Measurements from ENCODE around the gene TTBK2.
"Not testable (repeated sequence)": the region's sequence is repeated elsewhere in the genome, so short reads cannot be mapped to it uniquely, and the experiment has no call there.

The TTBK2 gene

GRCh38 chr15:42772901-42773300 is 147.7 kb downstream of the TTBK2 start:
- no peak for TF ChIP-seq CTCF (IDR thresholded peaks at IDR 0.05; ENCODE audit: insufficient read depth, low read length, missing control alignments)
- ChIA-PET CTCF (no interaction called here), POLR2A (no interaction called here)
- no peak for DNase-seq (ENCODE audit: low read depth, low spot score)
- H3K4me3 ChIP-seq (ENCODE audit: low read depth, low read length) = no peak overlapping the region

GRCh38 chr15:42772144-42772543 is 148.4 kb downstream of the TTBK2 start:
- DNase-seq (ENCODE audit: low read depth, low spot score) = no peak
- POLR2A ChIA-PET = no interaction called here
- CTCF ChIA-PET = no interaction called here
- TF ChIP-seq CTCF (IDR thresholded peaks at IDR 0.05; ENCODE audit: insufficient read depth, low read length, missing control alignments) = no peak
- H3K4me3 ChIP-seq (ENCODE audit: low read depth, low read length) = no peak overlapping the region

GRCh38 chr15:42766109-42766508 is 154.5 kb downstream of the TTBK2 start:
- DNase-seq (ENCODE audit: low read depth, low spot score); H3K4me3 ChIP-seq (ENCODE audit: low read depth, low read length); POLR2A ChIA-PET: not testable (repeated sequence)
- CTCF ChIA-PET = interaction anchor here (1.2 kb wide), 1 partner anchor 9 kb away, joined by 3 read pairs; no protein-coding TSS in a partner anchor

GRCh38 chr15:42764154-42764731 is 156.3 kb downstream of the TTBK2 start:
- H3K4me3 ChIP-seq (ENCODE audit: low read depth, low read length); POLR2A ChIA-PET; CTCF ChIA-PET; DNase-seq (ENCODE audit: low read depth, low spot score): not testable (repeated sequence)

- POLR2A ChIA-PET; H3K4me3 ChIP-seq (ENCODE audit: low read depth, low read length); CTCF ChIA-PET; DNase-seq (ENCODE audit: low read depth, low spot score): not testable (repeated sequence)
Observed at GRCh38 chr15:42761813-42762212, 158.8 kb downstream of the TTBK2 start.

- POLR2A ChIA-PET = no interaction called here
- CTCF ChIA-PET = no interaction called here
Observed at GRCh38 chr15:42760759-42761158, 159.8 kb downstream of the TTBK2 start.

GRCh38 chr15:42759093-42759492 is 161.5 kb downstream of the TTBK2 start:
- TF ChIP-seq CTCF (IDR thresholded peaks at IDR 0.05; ENCODE audit: insufficient read depth, low read length, missing control alignments) = no peak
- POLR2A ChIA-PET = no interaction called here
- CTCF ChIA-PET = interaction anchor here (0.5 kb wide), 1 partner anchor 208 kb away, joined by 3 read pairs; no protein-coding TSS in a partner anchor
- H3K4me3 ChIP-seq (ENCODE audit: low read depth, low read length) = no peak overlapping the region
- DNase-seq (ENCODE audit: low read depth, low spot score) = no peak

More at GRCh38 chr15:42760759-42761158, 159.8 kb downstream of the TTBK2 start:
- no peak for DNase-seq (ENCODE audit: low read depth, low spot score)
- no peak for TF ChIP-seq CTCF (IDR thresholded peaks at IDR 0.05; ENCODE audit: insufficient read depth, low read length, missing control alignments)
- no peak overlapping the region for H3K4me3 ChIP-seq (ENCODE audit: low read depth, low read length)

- DNase-seq (ENCODE audit: low read depth, low spot score) = no peak
- ChIA-PET CTCF (interaction anchor here (3.1 kb wide), 1 partner anchor 11 kb away, joined by 10 read pairs; no protein-coding TSS in a partner anchor), POLR2A (no interaction called here)
- TF ChIP-seq CTCF (IDR thresholded peaks at IDR 0.05; ENCODE audit: insufficient read depth, low read length, missing control alignments) = no peak
- no peak overlapping the region for H3K4me3 ChIP-seq (ENCODE audit: low read depth, low read length)
Observed at GRCh38 chr15:42750306-42750705, 170.3 kb downstream of the TTBK2 start.

Measured in AG04449 (cell line).